GM21825 (cell line): ENCODE measurements around the gene TWIST2.

ENCODE experiments used
- ATAC-seq: cut with Tn5 transposase; IDR thresholded peaks from one replicate; pipeline ENCODE4 v1.9.1; 2021; ENCODE audit warnings: mild to moderate bottlenecking, moderate library complexity; ENCODE audit not compliant: unreplicated experiment

Gene TWIST2

DNA sequence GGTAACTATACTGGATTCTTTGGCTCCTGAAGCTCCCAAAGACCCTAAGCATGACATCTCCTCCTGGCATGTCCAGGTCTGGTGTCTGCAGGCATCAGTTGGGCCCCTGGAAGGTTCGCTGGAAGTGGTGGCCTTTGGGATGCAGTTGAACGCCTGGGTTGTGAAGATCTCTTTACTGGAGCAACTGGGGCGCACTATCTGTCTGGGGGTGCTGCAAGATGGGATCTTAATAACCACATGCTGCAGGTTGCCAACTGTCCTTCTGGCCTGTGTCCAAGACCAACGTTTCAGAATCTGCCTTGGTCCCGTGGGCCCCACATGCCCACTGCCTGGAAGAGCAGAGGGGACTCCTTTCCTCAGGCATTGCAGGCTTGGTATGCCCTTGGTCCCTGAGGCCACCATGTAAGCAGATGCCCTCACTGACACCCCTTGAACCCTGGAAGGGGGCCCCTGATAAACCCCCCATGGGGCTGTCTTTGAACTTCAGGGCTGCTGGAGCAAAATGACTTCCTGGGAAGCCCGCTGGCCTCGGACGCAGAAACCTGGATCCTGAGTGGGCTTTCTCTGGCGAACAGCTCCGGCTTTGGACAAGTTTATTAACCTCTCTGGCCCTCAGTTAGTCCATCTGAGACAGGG, 101.9 kb downstream of the TWIST2 start:
- no peak for ATAC-seq

DNA sequence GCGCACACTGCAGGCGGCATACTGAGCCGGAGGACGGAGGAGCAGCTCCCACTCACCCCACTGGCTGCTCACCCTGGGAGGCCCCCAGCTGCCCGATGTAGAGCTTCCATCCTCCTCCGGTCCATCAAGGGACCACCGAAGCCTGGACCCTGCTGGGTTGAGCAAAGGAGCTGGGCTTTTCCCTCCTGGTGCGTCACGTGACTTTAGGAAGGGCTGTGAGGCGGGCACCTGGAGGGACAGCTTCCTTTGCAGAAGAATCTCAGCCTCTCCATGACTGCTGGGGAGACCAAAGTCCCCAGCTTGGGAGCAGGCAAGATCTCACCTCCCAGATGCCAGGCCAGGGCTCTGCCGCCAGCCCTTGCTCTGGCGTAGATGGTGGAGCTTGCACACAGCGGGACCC, 102.7 kb downstream of the TWIST2 start:
- no peak for ATAC-seq

DNA sequence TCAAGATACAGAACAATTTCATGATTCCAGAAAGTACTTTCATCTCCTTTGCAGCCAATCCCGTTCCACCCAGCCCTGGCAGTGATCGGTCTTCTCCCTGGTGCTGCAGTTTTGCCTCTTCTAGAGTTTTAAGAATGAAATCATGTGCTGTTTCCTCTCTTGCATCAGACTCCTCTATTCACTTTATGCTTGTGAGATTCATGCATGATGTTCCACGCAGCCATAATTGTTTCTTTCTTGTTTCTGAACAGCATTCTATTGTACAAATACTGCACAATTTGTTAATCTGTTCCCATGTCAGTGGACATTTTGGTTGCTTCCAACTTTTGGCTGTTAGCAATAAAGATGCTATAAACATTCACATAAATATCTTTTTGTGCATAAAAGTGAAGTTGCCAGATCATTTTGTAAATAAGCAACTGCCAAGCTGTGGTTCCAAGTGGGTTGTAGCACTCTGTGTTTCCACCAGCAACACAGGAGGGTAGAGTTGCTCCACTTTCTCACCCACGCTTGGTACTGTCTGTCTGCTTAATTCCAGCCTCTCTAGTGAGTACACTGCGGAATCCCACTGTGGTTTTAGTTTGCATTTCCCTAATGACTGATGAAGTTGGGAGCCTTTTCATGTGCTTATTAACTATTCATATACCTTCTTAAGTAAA, 104.5 kb downstream of the TWIST2 start:
- no peak for ATAC-seq

DNA sequence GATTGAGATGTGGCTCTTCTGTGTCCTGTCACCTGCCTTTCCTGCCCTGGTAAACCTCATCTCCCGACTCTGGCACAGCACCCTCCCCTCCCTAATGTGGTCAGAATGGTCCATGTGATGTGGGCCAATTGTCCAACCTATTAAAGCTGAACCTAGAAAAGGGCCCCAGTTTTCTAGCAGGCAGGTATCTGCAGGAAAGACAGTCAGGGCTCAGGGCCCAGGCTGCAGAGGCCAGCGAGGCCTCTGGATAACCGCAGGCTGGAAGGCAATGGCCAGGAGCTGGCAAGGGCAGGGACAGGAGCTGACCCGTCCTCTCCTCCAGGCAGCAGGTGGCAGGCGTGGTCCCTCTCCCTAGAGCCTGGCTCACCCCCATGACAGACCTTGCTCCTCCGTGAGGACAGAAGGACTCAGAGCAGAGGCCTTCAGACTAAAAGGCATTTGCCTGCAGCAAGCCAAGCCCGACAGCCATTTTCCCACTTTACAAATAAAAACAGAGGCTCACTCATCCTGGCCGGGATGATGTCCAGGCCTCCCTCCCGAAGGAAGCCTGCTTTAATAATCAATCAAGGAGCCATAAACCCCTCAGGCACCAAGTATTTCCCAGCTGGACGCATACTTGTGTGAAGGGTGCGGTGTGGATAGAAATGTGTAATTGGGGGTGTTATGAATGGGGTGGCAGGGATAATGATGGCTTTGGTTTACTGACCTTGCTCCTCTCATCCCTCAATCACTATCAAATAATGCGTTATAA, 107.1 kb downstream of the TWIST2 start:
- ATAC-seq, result no peak

- ATAC-seq, result no peak
Measured at GRCh38 chr2:238955648-238956531, 108.0 kb downstream of the TWIST2 start.

GRCh38 chr2:238956676-238957075, 108.8 kb downstream of the TWIST2 start:
- ATAC-seq, result no peak
